Measurements from ENCODE around the gene IGFBP6.
"Not testable (repeated sequence)": the region's sequence is repeated elsewhere in the genome, so short reads cannot be mapped to it uniquely, and the experiment has no call there.

IGFBP6 gene

DNA sequence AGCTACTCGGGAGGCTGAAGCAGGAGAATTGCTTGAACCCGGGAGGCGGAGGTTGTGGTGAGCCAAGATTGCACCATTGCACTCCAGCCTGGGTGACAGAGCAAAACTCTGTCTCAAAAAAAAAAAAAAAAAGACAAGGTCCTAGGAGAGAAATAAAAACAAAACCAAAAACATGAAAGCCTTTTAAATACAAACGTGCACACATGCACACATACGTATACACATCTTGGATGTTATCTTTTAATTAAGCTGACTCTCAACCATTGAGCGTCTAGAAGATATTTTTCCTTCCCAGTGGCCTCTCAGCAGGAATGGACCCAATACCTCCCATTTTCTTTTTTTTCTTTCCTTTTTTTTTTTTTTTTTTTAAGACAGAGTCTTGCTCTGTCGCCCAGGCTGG lies 15.0 kb downstream of the IGFBP6 start:
- not testable (repeated sequence) for H3K4me3 ChIP-seq (ENCODE audit: low read length); H3K27ac ChIP-seq (ENCODE audit: low read length); DNase-seq (ENCODE audit: low read depth, low spot score); H3K36me3 ChIP-seq (ENCODE audit: control insufficient read depth, insufficient read depth, low read length); H3K9me3 ChIP-seq (ENCODE audit: control insufficient read depth, insufficient read depth, low read length); H3K4me1 ChIP-seq (ENCODE audit: control insufficient read depth, insufficient read depth, low read length); H3K27me3 ChIP-seq (ENCODE audit: control insufficient read depth, insufficient read depth, low read length)
- no CpG with 5 or more reads among the region's 7 CpGs for WGBS (ENCODE audit: insufficient coverage, insufficient read length)

GRCh38 chr12:53113136-53113705 lies 15.8 kb downstream of the IGFBP6 start:
- Histone ChIP-seq H3K4me3 (ENCODE audit: low read length) (no peak overlapping the region), H3K36me3 (ENCODE audit: control insufficient read depth, insufficient read depth, low read length) (no peaks in the 10 kb centered on the region), H3K9me3 (ENCODE audit: control insufficient read depth, insufficient read depth, low read length) (no peaks in the 10 kb centered on the region), H3K27ac (ENCODE audit: low read length) (no peak overlapping the region), H3K27me3 (ENCODE audit: control insufficient read depth, insufficient read depth, low read length) (no peaks in the 10 kb centered on the region), H3K4me1 (ENCODE audit: control insufficient read depth, insufficient read depth, low read length) (peaks cover 2% of the 10 kb centered on the region)
- WGBS (ENCODE audit: insufficient coverage, insufficient read length), result no CpG with 5 or more reads among the region's 12 CpGs
- no peak for DNase-seq (ENCODE audit: low read depth, low spot score)

GRCh38 chr12:53113951-53114350 lies 16.5 kb downstream of the IGFBP6 start:
- peaks cover 2% of the 10 kb centered on the region for H3K4me1 ChIP-seq (ENCODE audit: control insufficient read depth, insufficient read depth, low read length)
- DNase-seq (ENCODE audit: low read depth, low spot score), result no peak
- no peaks in the 10 kb centered on the region for H3K27me3 ChIP-seq (ENCODE audit: control insufficient read depth, insufficient read depth, low read length)
- no peaks in the 10 kb centered on the region for H3K9me3 ChIP-seq (ENCODE audit: control insufficient read depth, insufficient read depth, low read length)
- no peak overlapping the region for H3K4me3 ChIP-seq (ENCODE audit: low read length)
- no peaks in the 10 kb centered on the region for H3K36me3 ChIP-seq (ENCODE audit: control insufficient read depth, insufficient read depth, low read length)
- no peak overlapping the region for H3K27ac ChIP-seq (ENCODE audit: low read length)

DNA sequence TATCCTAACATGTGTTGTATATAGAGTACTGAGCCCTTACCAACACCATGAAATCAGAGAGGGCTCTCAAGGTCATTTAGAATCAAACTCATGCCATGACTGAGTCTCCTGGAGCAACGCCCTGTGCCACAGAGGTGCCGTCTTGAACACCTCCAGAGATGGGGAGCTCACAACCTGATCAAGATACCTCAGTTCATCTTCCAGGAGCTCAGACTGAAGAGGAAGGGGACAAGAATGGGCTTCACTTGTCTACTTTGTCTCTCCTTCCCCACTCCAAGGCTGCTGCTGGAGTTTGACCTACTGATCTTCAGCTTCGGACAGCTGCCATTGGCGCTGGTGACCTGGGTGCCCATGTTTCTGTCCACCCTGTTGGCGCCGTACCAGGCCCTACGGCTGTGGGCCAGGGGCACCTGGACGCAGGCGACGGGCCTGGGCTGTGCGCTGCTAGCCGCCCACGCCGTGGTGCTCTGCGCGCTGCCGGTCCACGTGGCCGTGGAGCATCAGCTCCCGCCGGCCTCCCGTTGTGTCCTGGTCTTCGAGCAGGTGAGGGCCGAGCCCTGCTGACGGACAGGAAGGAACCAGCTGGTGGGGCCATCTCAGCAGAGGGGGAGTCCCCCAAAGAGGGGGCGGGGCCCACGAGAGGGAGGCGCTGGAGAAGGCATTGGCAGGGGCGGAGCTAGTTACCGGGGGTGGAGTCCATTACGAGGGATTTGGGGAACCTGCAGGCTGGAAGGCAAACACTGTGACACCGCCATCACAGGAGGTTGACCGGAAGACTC lies 17.8 kb downstream of the IGFBP6 start:
- no peak overlapping the region for H3K27ac ChIP-seq (ENCODE audit: low read length)
- no CpG with 5 or more reads among the region's 33 CpGs for WGBS (ENCODE audit: insufficient coverage, insufficient read length)

DNA sequence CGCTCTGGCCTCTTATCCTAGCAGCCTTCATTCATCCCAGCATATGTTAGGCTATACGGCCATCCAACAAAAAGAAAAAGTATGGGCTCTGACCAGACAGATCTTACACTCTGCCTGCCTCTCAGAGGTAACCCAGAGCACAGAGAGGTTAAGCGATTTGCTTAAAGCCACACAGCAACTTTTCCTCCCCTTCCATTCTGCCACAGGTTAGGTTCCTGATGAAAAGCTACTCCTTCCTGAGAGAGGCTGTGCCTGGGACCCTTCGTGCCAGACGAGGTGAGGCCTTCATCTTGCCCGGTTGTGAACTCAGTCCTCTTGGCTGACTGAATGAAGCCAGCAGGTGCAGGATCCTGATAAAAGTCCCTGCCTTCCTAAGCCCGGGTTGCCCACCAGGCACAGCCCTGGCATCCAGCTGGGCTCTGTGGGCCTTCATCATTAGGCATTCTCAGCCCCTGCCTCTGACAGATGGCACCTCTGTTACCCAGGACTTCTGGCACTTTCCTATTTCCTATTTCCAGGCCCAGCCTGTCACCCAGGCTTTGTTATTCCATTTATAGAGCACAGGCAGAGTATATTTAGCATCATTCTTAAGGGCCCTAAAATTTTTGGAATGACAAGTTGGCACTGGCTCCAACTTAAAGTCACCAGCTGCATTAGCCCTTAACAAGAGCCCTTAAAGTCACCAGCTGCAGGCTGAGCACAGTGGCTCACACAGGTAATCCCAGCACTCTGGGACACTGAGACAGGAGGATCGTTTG lies 18.6 kb downstream of the IGFBP6 start:
- Histone ChIP-seq H3K27ac (ENCODE audit: low read length) (no peak overlapping the region), H3K4me1 (ENCODE audit: control insufficient read depth, insufficient read depth, low read length) (peaks cover 2% of the 10 kb centered on the region), H3K36me3 (ENCODE audit: control insufficient read depth, insufficient read depth, low read length) (no peaks in the 10 kb centered on the region), H3K9me3 (ENCODE audit: control insufficient read depth, insufficient read depth, low read length) (no peaks in the 10 kb centered on the region), H3K27me3 (ENCODE audit: control insufficient read depth, insufficient read depth, low read length) (no peaks in the 10 kb centered on the region), H3K4me3 (ENCODE audit: low read length) (no peak overlapping the region)
- DNase-seq (ENCODE audit: low read depth, low spot score), result no peak
- no CpG with 5 or more reads among the region's 8 CpGs for WGBS (ENCODE audit: insufficient coverage, insufficient read length)

More for the DNA sequence above, 17.8 kb downstream of the IGFBP6 start:
- Histone ChIP-seq H3K4me3 (ENCODE audit: low read length) (no peak overlapping the region), H3K27me3 (ENCODE audit: control insufficient read depth, insufficient read depth, low read length) (no peaks in the 10 kb centered on the region), H3K4me1 (ENCODE audit: control insufficient read depth, insufficient read depth, low read length) (peaks cover 2% of the 10 kb centered on the region), H3K9me3 (ENCODE audit: control insufficient read depth, insufficient read depth, low read length) (no peaks in the 10 kb centered on the region), H3K36me3 (ENCODE audit: control insufficient read depth, insufficient read depth, low read length) (no peaks in the 10 kb centered on the region)
- DNase-seq (ENCODE audit: low read depth, low spot score), result no peak

DNA sequence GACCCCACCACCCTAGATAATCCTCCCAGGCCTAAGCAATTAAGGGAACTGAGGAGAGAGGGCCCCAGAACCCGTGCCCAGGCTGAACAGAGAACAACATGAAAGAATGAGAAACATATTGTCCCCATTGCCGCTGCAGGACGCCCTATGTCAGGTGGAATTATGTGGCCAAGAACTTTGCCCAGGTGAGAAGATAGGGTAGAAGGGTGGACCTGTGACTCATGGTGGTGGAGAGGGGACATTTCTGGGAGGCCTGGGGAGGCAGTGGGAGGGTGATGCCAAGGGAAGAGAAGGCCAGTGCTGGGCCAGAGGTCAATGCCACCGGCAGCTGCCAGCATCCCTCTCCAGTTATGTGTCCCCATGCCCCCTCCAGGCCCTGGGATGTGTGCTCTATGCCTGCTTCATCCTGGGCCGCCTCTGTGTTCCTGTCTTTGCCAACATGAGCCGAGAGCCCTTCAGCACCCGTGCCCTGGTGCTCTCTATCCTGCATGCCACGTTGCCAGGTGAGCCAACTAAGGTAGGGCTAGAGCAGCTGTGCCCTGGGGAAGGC lies 21.4 kb downstream of the IGFBP6 start:
- H3K27me3 ChIP-seq (ENCODE audit: control insufficient read depth, insufficient read depth, low read length), result no peaks in the 10 kb centered on the region
- WGBS (ENCODE audit: insufficient coverage, insufficient read length), result no CpG with 5 or more reads among the region's 8 CpGs
- H3K4me1 ChIP-seq (ENCODE audit: control insufficient read depth, insufficient read depth, low read length), result peaks cover 2% of the 10 kb centered on the region
- no peaks in the 10 kb centered on the region for H3K36me3 ChIP-seq (ENCODE audit: control insufficient read depth, insufficient read depth, low read length)
- H3K27ac ChIP-seq (ENCODE audit: low read length), result no peak overlapping the region
- H3K9me3 ChIP-seq (ENCODE audit: control insufficient read depth, insufficient read depth, low read length), result no peaks in the 10 kb centered on the region
- H3K4me3 ChIP-seq (ENCODE audit: low read length), result no peak overlapping the region
- DNase-seq (ENCODE audit: low read depth, low spot score), result no peak

GRCh38 chr12:53120685-53121525 lies 23.4 kb downstream of the IGFBP6 start:
- DNase-seq (ENCODE audit: low read depth, low spot score), result no peak
- no peaks in the 10 kb centered on the region for H3K27me3 ChIP-seq (ENCODE audit: control insufficient read depth, insufficient read depth, low read length)
- H3K9me3 ChIP-seq (ENCODE audit: control insufficient read depth, insufficient read depth, low read length), result no peaks in the 10 kb centered on the region
- no CpG with 5 or more reads among the region's 12 CpGs for whole genome bisulfite sequencing (ENCODE audit: insufficient coverage, insufficient read length)
- no peaks in the 10 kb centered on the region for H3K36me3 ChIP-seq (ENCODE audit: control insufficient read depth, insufficient read depth, low read length)
- no peak overlapping the region for H3K27ac ChIP-seq (ENCODE audit: low read length)
- H3K4me3 ChIP-seq (ENCODE audit: low read length), result no peak overlapping the region
- no peaks in the 10 kb centered on the region for H3K4me1 ChIP-seq (ENCODE audit: control insufficient read depth, insufficient read depth, low read length)

GRCh38 chr12:53122961-53123468 lies 25.5 kb downstream of the IGFBP6 start:
- H3K4me1 ChIP-seq (ENCODE audit: control insufficient read depth, insufficient read depth, low read length), result no peaks in the 10 kb centered on the region
- no peaks in the 10 kb centered on the region for H3K27me3 ChIP-seq (ENCODE audit: control insufficient read depth, insufficient read depth, low read length)
- H3K27ac ChIP-seq (ENCODE audit: low read length), result no peak overlapping the region
- H3K9me3 ChIP-seq (ENCODE audit: control insufficient read depth, insufficient read depth, low read length), result no peaks in the 10 kb centered on the region
- H3K4me3 ChIP-seq (ENCODE audit: low read length), result no peak overlapping the region
- no CpG with 5 or more reads among the region's 10 CpGs for WGBS (ENCODE audit: insufficient coverage, insufficient read length)
- DNase-seq (ENCODE audit: low read depth, low spot score), result no peak
- H3K36me3 ChIP-seq (ENCODE audit: control insufficient read depth, insufficient read depth, low read length), result no peaks in the 10 kb centered on the region

GRCh38 chr12:53123578-53124351 lies 26.3 kb downstream of the IGFBP6 start:
- no peak for DNase-seq (ENCODE audit: low read depth, low spot score)
- no CpG with 5 or more reads among the region's 16 CpGs for WGBS (ENCODE audit: insufficient coverage, insufficient read length)

More at GRCh38 chr12:53123578-53124351, 26.3 kb downstream of the IGFBP6 start:
- H3K4me1 ChIP-seq (ENCODE audit: control insufficient read depth, insufficient read depth, low read length), result no peaks in the 10 kb centered on the region
- H3K36me3 ChIP-seq (ENCODE audit: control insufficient read depth, insufficient read depth, low read length), result no peaks in the 10 kb centered on the region
- H3K4me3 ChIP-seq (ENCODE audit: low read length), result no peak overlapping the region
- no peak overlapping the region for H3K27ac ChIP-seq (ENCODE audit: low read length)
- H3K27me3 ChIP-seq (ENCODE audit: control insufficient read depth, insufficient read depth, low read length), result no peaks in the 10 kb centered on the region
- H3K9me3 ChIP-seq (ENCODE audit: control insufficient read depth, insufficient read depth, low read length), result no peaks in the 10 kb centered on the region

All from iPS DF 6.9 (cell line).